G401 (cell line): Measurements from ENCODE around the gene AQP3. TPM values are rescaled to one million over a fixed set of nuclear protein-coding genes. Genes with fewer than 3 reads are reported as not detected.
A peak's percentile ranks its signal among the peaks of the same experiment; 100 is the strongest.
"Not testable (repeated sequence)": the region's sequence is repeated elsewhere in the genome, so short reads cannot be mapped to it uniquely, and the experiment has no call there.

Source experiments
- DNase-seq: peaks from one replicate; pipeline ENCODE4 v3.0.0-alpha.2; 2015; ENCODE audit warnings: low spot score
- in situ Hi-C: cut with HindIII; loops from 2 replicates; pipeline ENCODE4 v1.10.0; 2016; ENCODE audit warnings: low sequenced_read_pairs, mixed read lengths
- total RNA-seq: library from RNA; depleted of rRNA; stranded (reverse); fragments of >200 nt; shearing (Covaris generic); gene quantifications from 2 replicates; pipeline ENCODE4 v1.2.3, GENCODE V29; 2014

AQP3 gene
- total RNA-seq, 1 experiment from 2014 or later: not detected

GRCh38 chr9:33424492-33424891 lies 22.9 kb downstream of the AQP3 start:
- in situ Hi-C loops, DNase-seq: not testable (repeated sequence)

- in situ Hi-C loops, DNase-seq: not testable (repeated sequence)
Measured at GRCh38 chr9:33424043-33424442, 23.4 kb downstream of the AQP3 start.

- in situ Hi-C loops: no loop called here
Measured at GRCh38 chr9:33419708-33420303, 27.6 kb downstream of the AQP3 start.

GRCh38 chr9:33418090-33418489 lies 29.3 kb downstream of the AQP3 start:
- in situ Hi-C loops: no loop called here
- DNase-seq: no peak

More at GRCh38 chr9:33419708-33420303, 27.6 kb downstream of the AQP3 start:
- no peak for DNase-seq

- no peak for DNase-seq
- in situ Hi-C loops: no loop called here
Measured at GRCh38 chr9:33416996-33417395, 30.4 kb downstream of the AQP3 start.

GRCh38 chr9:33415501-33416038 lies 31.8 kb downstream of the AQP3 start:
- in situ Hi-C loops: no loop called here

GRCh38 chr9:33414889-33415500 lies 32.4 kb downstream of the AQP3 start:
- in situ Hi-C loops: no loop called here

More at GRCh38 chr9:33415501-33416038, 31.8 kb downstream of the AQP3 start:
- peak; percentile 48 for DNase-seq

GRCh38 chr9:33414268-33414667 lies 33.1 kb downstream of the AQP3 start:
- in situ Hi-C loops: no loop called here
- DNase-seq: no peak

More at GRCh38 chr9:33414889-33415500, 32.4 kb downstream of the AQP3 start:
- no peak for DNase-seq

- no peak for DNase-seq
- in situ Hi-C loops: no loop called here
Measured at GRCh38 chr9:33408087-33408486, 39.3 kb downstream of the AQP3 start.

- no peak for DNase-seq
- in situ Hi-C loops: no loop called here
Measured at GRCh38 chr9:33407061-33407460, 40.3 kb downstream of the AQP3 start.

- in situ Hi-C loops: no loop called here
- no peak for DNase-seq
Measured at GRCh38 chr9:33404788-33405362, 42.5 kb downstream of the AQP3 start.

- in situ Hi-C loops: no loop called here
- DNase-seq: no peak
Measured at GRCh38 chr9:33403941-33404787, 43.2 kb downstream of the AQP3 start.

GRCh38 chr9:33402371-33402770 lies 45.0 kb downstream of the AQP3 start, which contains the start of gene AQP7:
AQP7 (minus strand) TSS chr9:33402568; CDS start chr9:33401262, 1,306 bp downstream.
- in situ Hi-C loops, DNase-seq: not testable (repeated sequence)

GRCh38 chr9:33401809-33402208 lies 45.6 kb downstream of the AQP3 start:
- in situ Hi-C loops, DNase-seq: not testable (repeated sequence)

- in situ Hi-C loops, DNase-seq: not testable (repeated sequence)
Measured at GRCh38 chr9:33399047-33399446, 48.3 kb downstream of the AQP3 start.

- DNase-seq, in situ Hi-C loops: not testable (repeated sequence)
Measured at GRCh38 chr9:33397801-33398200, 49.6 kb downstream of the AQP3 start.

GRCh38 chr9:33395159-33395879 lies 52.1 kb downstream of the AQP3 start:
- in situ Hi-C loops: not testable (repeated sequence)

GRCh38 chr9:33393986-33394385 lies 53.4 kb downstream of the AQP3 start:
- DNase-seq, in situ Hi-C loops: not testable (repeated sequence)

More at GRCh38 chr9:33395159-33395879, 52.1 kb downstream of the AQP3 start:
- DNase-seq: not testable (repeated sequence)
